Natural killer cell (primary cell): Measurements from ENCODE around the gene TMEM150C. TPM values are rescaled to one million over a fixed set of nuclear protein-coding genes. Genes with fewer than 3 reads are reported as not detected.
"Not testable (repeated sequence)": the region's sequence is repeated elsewhere in the genome, so short reads cannot be mapped to it uniquely, and the experiment has no call there.

ENCODE experiments used
- ATAC-seq, 3 donors: fragments of 150-1000 bp in 2 of 3; fragments of 200-7000 bp in 1 of 3; cut with Tn5 transposase; 1 replicate in 1 of 3; 2 replicates in 2 of 3; pipeline ENCODE4 v1.10.0; 2021; ENCODE audit warnings: mild to moderate bottlenecking in 2 of 3, moderate library complexity in 2 of 3
- DNase-seq, 2 donors: peaks; one replicate each; pipeline versions ENCODE4 v3.0.0 to v3.0.0-alpha.2; 2013 to 2021; ENCODE audit warnings: mixed read lengths in 1 of 2
- H3K27ac ChIP-seq: one replicate; pipeline ENCODE4 v1.5.1; 2013; ENCODE audit warnings: mild to moderate bottlenecking, low read length
- H3K27me3 ChIP-seq: one replicate; pipeline ENCODE4 v1.6.1; 2013; ENCODE audit warnings: low read length; ENCODE audit not compliant: control insufficient read depth, insufficient read depth
- H3K36me3 ChIP-seq: one replicate; pipeline ENCODE4 v1.6.1; 2013; ENCODE audit warnings: low read length; ENCODE audit not compliant: control insufficient read depth, insufficient read depth
- H3K4me1 ChIP-seq: one replicate; pipeline ENCODE4 v1.6.1; 2013; ENCODE audit warnings: low read length; ENCODE audit not compliant: control insufficient read depth, insufficient read depth
- H3K4me3 ChIP-seq: one replicate; pipeline ENCODE4 v1.5.1; 2013; ENCODE audit warnings: low read length
- H3K9me3 ChIP-seq: one replicate; pipeline ENCODE4 v1.6.1; 2013; ENCODE audit warnings: low read length; ENCODE audit not compliant: control insufficient read depth, insufficient read depth
- H3K27ac Mint-ChIP-seq, 2 donors: one replicate each; pipeline ENCODE4 v1.8.0; 2022; ENCODE audit warnings: mild to moderate bottlenecking in 2 of 2, mixed read lengths in 2 of 2, moderate library complexity in 1 of 2
- H3K27me3 Mint-ChIP-seq, 2 donors: one replicate each; pipeline ENCODE4 v1.8.0; 2022; ENCODE audit warnings: low read depth in 2 of 2, mixed read lengths in 2 of 2
- H3K36me3 Mint-ChIP-seq: one replicate; pipeline ENCODE4 v1.8.0; 2022; ENCODE audit warnings: mixed read lengths
- H3K4me1 Mint-ChIP-seq, 2 donors: one replicate each; pipeline ENCODE4 v1.8.0; 2022; ENCODE audit warnings: mixed read lengths in 2 of 2
- H3K4me3 Mint-ChIP-seq: one replicate; pipeline ENCODE4 v1.8.0; 2022; ENCODE audit warnings: mild to moderate bottlenecking, moderate library complexity, mixed read lengths
- H3K9me3 Mint-ChIP-seq, 2 donors: one replicate each; pipeline ENCODE4 v1.8.0; 2022; ENCODE audit warnings: mixed read lengths in 2 of 2
- CTCF ChIP-seq: fragments of 200-600 bp; IDR thresholded peaks from one replicate; pipeline ENCODE4 v1.8.0; 2022; ENCODE audit warnings: antibody characterized with exemption
- WGBS: methylation state at CpG from one replicate; pipeline ENCODE4 v1.1.7; 2013; ENCODE audit warnings: missing lambda C conversion rate; ENCODE audit not compliant: insufficient coverage; 5-methylcytosine and 5-hydroxymethylcytosine counted together
- intact Hi-C: fragments of 100-400 bp; cut with micrococcal nuclease; formaldehyde crosslinking; loops from one replicate; pipeline ENCODE4 v1.14.2; 2022
- total RNA-seq, 4 donors: library from RNA; stranded (reverse); fragments of 120-200 nt in 1 of 4; gene quantifications; one replicate each; pipeline versions ENCODE4 v1.2.3 to v1.2.4, GENCODE V29; 2013 to 2022

TMEM150C gene
- total RNA-seq, 3 donors from 2014 or later (not counting 1 experiment from before 2014, with no cell fraction given): not detected

GRCh38 chr4:82555276-82555675, 6.5 kb downstream of the TMEM150C start:
- no peak for DNase-seq
- H3K4me3 Mint-ChIP-seq: no peak overlapping the region
- no peak for ATAC-seq
- H3K4me1 Mint-ChIP-seq: no peaks in the 10 kb centered on the region
- H3K27me3 Mint-ChIP-seq: peaks cover 23 to 36% of the 10 kb centered on the region in 2 donors
- peaks cover 0 to under 1% of the 10 kb centered on the region in 2 donors for H3K9me3 Mint-ChIP-seq
- TF ChIP-seq CTCF: no peak
- no peak overlapping the region for H3K27ac ChIP-seq
- intact Hi-C loops: no loop called here
- H3K27ac Mint-ChIP-seq: no peak overlapping the region
- no peaks in the 10 kb centered on the region for H3K36me3 ChIP-seq
- H3K9me3 ChIP-seq: no peaks in the 10 kb centered on the region
- H3K27me3 ChIP-seq: peaks cover 9% of the 10 kb centered on the region
- WGBS: 41% methylated on average over 2 of the region's 3 CpGs
- H3K4me3 ChIP-seq: no peak overlapping the region
- H3K36me3 Mint-ChIP-seq: no peaks in the 10 kb centered on the region
- H3K4me1 ChIP-seq: no peaks in the 10 kb centered on the region

GRCh38 chr4:82553020-82553419, 8.8 kb downstream of the TMEM150C start:
- H3K4me1 Mint-ChIP-seq: no peaks in the 10 kb centered on the region
- no peak overlapping the region for H3K27ac Mint-ChIP-seq
- ATAC-seq (no peak), DNase-seq (no peak)
- Histone ChIP-seq H3K27ac (no peak overlapping the region), H3K9me3 (no peaks in the 10 kb centered on the region), H3K4me3 (no peak overlapping the region), H3K36me3 (no peaks in the 10 kb centered on the region), H3K27me3 (peaks cover 2% of the 10 kb centered on the region), H3K4me1 (no peaks in the 10 kb centered on the region)
- peaks cover 0 to 2% of the 10 kb centered on the region in 2 donors for H3K9me3 Mint-ChIP-seq
- H3K4me3 Mint-ChIP-seq: no peak overlapping the region
- no peak for TF ChIP-seq CTCF
- intact Hi-C loops: no loop called here
- no peaks in the 10 kb centered on the region for H3K36me3 Mint-ChIP-seq
- peaks cover 16 to 31% of the 10 kb centered on the region in 2 donors for H3K27me3 Mint-ChIP-seq
- WGBS: 97% methylated on average over 2 of the region's 3 CpGs

GRCh38 chr4:82551734-82552133, 10.1 kb downstream of the TMEM150C start:
- DNase-seq (no peak), ATAC-seq (no peak)
- Mint-ChIP-seq H3K9me3 (peaks cover 0 to 5% of the 10 kb centered on the region in 2 donors), H3K4me1 (no peaks in the 10 kb centered on the region), H3K27me3 (peaks cover 14 to 18% of the 10 kb centered on the region in 2 donors), H3K4me3 (no peak overlapping the region), H3K27ac (no peak overlapping the region), H3K36me3 (no peaks in the 10 kb centered on the region)
- no peaks in the 10 kb centered on the region for H3K36me3 ChIP-seq
- no peak overlapping the region for H3K27ac ChIP-seq
- H3K4me1 ChIP-seq: no peaks in the 10 kb centered on the region
- no peaks in the 10 kb centered on the region for H3K9me3 ChIP-seq
- H3K4me3 ChIP-seq: no peak overlapping the region
- no peak for TF ChIP-seq CTCF
- intact Hi-C loops: no loop called here
- H3K27me3 ChIP-seq: peaks cover 2% of the 10 kb centered on the region
- 88% methylated on average over 2 of the region's 2 CpGs for WGBS

GRCh38 chr4:82547850-82548249, 13.9 kb downstream of the TMEM150C start:
- H3K27me3 ChIP-seq, H3K4me3 Mint-ChIP-seq, H3K9me3 Mint-ChIP-seq, intact Hi-C loops, ATAC-seq, H3K36me3 Mint-ChIP-seq, H3K4me1 Mint-ChIP-seq, H3K27ac Mint-ChIP-seq, DNase-seq, H3K4me1 ChIP-seq, H3K4me3 ChIP-seq, H3K9me3 ChIP-seq, H3K36me3 ChIP-seq, H3K27ac ChIP-seq: not testable (repeated sequence)
- 97% methylated on average over 3 of the region's 3 CpGs for WGBS
- H3K27me3 Mint-ChIP-seq: peaks cover 14 to 18% of the 10 kb centered on the region in 2 donors
